PC-9 (cell line): ENCODE results near the gene AGMO. TPM values are rescaled to one million over a fixed set of nuclear protein-coding genes. Genes with fewer than 3 reads are reported as not detected.

ENCODE experiments used
- BruUV-seq: library from RNA; stranded (reverse); fragments of 400-500 nt; replicated peaks from 2 replicates; lab custom pipeline; 2021; lab: Mats Ljungman, UMichigan
- CTCF ChIA-PET: fragments of 300-600 bp; sonication (Branson Sonifier 250); formaldehyde crosslinking; loops from one replicate; lab custom pipeline; 2022; ENCODE audit warnings: antibody characterized with exemption; lab: Charles Lee
- POLR2A ChIA-PET: fragments of 300-600 bp; sonication (Branson Sonifier 250); formaldehyde crosslinking; loops from one replicate; lab custom pipeline; 2022; ENCODE audit warnings: antibody characterized with exemption; ENCODE audit not compliant: unreplicated experiment; lab: Charles Lee
- DNase-seq, 2 experiments: peaks; one replicate each; pipeline versions ENCODE4 v3.0.0 to v3.0.0-alpha.2; 2015 to 2022; ENCODE audit warnings: mixed read lengths in 1 of 2
- H2AFZ ChIP-seq: fragments of 200-600 bp; sonication (generic); 2 replicates; pipeline ENCODE4 v1.8.1; 2017; ENCODE audit warnings: antibody characterized with exemption
- H3F3A ChIP-seq: fragments of 200-600 bp; sonication (generic); 2 replicates; pipeline ENCODE4 v1.8.1; 2017; ENCODE audit warnings: antibody characterized with exemption, mild to moderate bottlenecking, low read depth; ENCODE audit not compliant: insufficient read depth
- H3K27ac ChIP-seq: fragments of 200-600 bp; sonication (generic); 2 replicates; pipeline ENCODE4 v1.6.1; 2016; ENCODE audit warnings: mixed run types
- H3K27me3 ChIP-seq: fragments of 200-600 bp; sonication (generic); 2 replicates; pipeline ENCODE4 v1.6.1; 2016; ENCODE audit warnings: low read depth, mixed run types; ENCODE audit not compliant: insufficient read depth
- H3K36me3 ChIP-seq: fragments of 200-600 bp; sonication (generic); 2 replicates; pipeline ENCODE4 v1.6.1; 2016; ENCODE audit warnings: low read depth, mixed run types
- H3K4me1 ChIP-seq: fragments of 200-600 bp; sonication (generic); replicated peaks from 2 replicates; pipeline ENCODE4 v1.6.1; 2016; ENCODE audit warnings: mixed run types; ENCODE audit not compliant: insufficient read depth
- H3K4me2 ChIP-seq: fragments of 200-600 bp; sonication (generic); 2 replicates; pipeline ENCODE4 v1.6.1; 2017; ENCODE audit warnings: mixed run types
- H3K4me3 ChIP-seq: fragments of 200-600 bp; sonication (generic); 2 replicates; pipeline ENCODE4 v1.6.1; 2016; ENCODE audit warnings: mixed run types
- H3K79me2 ChIP-seq: fragments of 200-600 bp; sonication (generic); 2 replicates; pipeline ENCODE4 v1.6.1; 2017; ENCODE audit warnings: low read depth, mixed run types
- H3K9me2 ChIP-seq: fragments of 200-600 bp; sonication (generic); 2 replicates; pipeline ENCODE4 v1.8.1; 2017; ENCODE audit warnings: mild to moderate bottlenecking; ENCODE audit not compliant: insufficient read depth
- H3K9me3 ChIP-seq: fragments of 200-600 bp; sonication (generic); 2 replicates; pipeline ENCODE4 v1.8.1; 2016; ENCODE audit warnings: low read depth; ENCODE audit not compliant: insufficient read depth
- H4K20me1 ChIP-seq: fragments of 200-600 bp; sonication (generic); 2 replicates; pipeline ENCODE4 v1.8.1; 2017; ENCODE audit not compliant: insufficient read depth
- EZH2 ChIP-seq: fragments of 200-600 bp; sonication (generic); IDR thresholded peaks from 2 replicates; pipeline ENCODE4 v1.8.0; 2017; ENCODE audit warnings: antibody characterized with exemption, low read depth
- intact Hi-C: fragments of 100-400 bp; cut with micrococcal nuclease; formaldehyde crosslinking; loops from one replicate; pipeline ENCODE4 v1.10.0; 2022; ENCODE audit not compliant: unreplicated experiment
- total RNA-seq: library from RNA; stranded (reverse); gene quantifications from 2 replicates; pipeline ENCODE4 v1.2.3, GENCODE V29; 2021
- TF ChIP-seq, protein P1 (sequence below): fragments of 200-600 bp; sonication (generic); conservative IDR thresholded peaks from 2 replicates; pipeline ENCODE4 v1.6.1; 2017; ENCODE audit warnings: mixed run types, antibody characterized with exemption, mild to moderate bottlenecking, moderate library complexity

Gene AGMO
- total RNA-seq, 1 experiment from 2014 or later: not detected

GRCh38 chr7:15402436-15403136, 159.2 kb downstream of the AGMO start:
- Histone ChIP-seq H4K20me1 (no peaks in the 10 kb centered on the region), H3K27me3 (no peaks in the 10 kb centered on the region), H3K4me2 (no peak overlapping the region), H3F3A (no peaks in the 10 kb centered on the region; the same call in 1 of the 2 replicates), H2AFZ (no peak overlapping the region), H3K9me3 (no peaks in the 10 kb centered on the region), H3K4me1 (no peaks in the 10 kb centered on the region), H3K36me3 (no peaks in the 10 kb centered on the region), H3K27ac (no peak overlapping the region), H3K79me2 (no peaks in the 10 kb centered on the region), H3K4me3 (no peak overlapping the region), H3K9me2 (peaks cover 7% of the 10 kb centered on the region)
- POLR2A ChIA-PET: no interaction called here
- CTCF ChIA-PET: no interaction called here
- no peak for TF ChIP-seq EZH2
- TF ChIP-seq, protein P1, sequence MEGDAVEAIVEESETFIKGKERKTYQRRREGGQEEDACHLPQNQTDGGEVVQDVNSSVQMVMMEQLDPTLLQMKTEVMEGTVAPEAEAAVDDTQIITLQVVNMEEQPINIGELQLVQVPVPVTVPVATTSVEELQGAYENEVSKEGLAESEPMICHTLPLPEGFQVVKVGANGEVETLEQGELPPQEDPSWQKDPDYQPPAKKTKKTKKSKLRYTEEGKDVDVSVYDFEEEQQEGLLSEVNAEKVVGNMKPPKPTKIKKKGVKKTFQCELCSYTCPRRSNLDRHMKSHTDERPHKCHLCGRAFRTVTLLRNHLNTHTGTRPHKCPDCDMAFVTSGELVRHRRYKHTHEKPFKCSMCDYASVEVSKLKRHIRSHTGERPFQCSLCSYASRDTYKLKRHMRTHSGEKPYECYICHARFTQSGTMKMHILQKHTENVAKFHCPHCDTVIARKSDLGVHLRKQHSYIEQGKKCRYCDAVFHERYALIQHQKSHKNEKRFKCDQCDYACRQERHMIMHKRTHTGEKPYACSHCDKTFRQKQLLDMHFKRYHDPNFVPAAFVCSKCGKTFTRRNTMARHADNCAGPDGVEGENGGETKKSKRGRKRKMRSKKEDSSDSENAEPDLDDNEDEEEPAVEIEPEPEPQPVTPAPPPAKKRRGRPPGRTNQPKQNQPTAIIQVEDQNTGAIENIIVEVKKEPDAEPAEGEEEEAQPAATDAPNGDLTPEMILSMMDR: no peak
- intact Hi-C loops: no loop called here
- no peak for DNase-seq
- no TSS peak for BruUV-seq

- Histone ChIP-seq H3K4me2 (no peak overlapping the region), H3K4me3 (no peak overlapping the region), H4K20me1 (no peaks in the 10 kb centered on the region), H3K9me2 (peaks cover 10% of the 10 kb centered on the region), H3K4me1 (no peaks in the 10 kb centered on the region), H3K9me3 (no peaks in the 10 kb centered on the region; the same call in 1 of the 2 replicates), H3K27ac (no peak overlapping the region), H3F3A (no peaks in the 10 kb centered on the region; the same call in 1 of the 2 replicates), H3K36me3 (no peaks in the 10 kb centered on the region), H2AFZ (0 out of 2 replicates have a peak overlapping the region, but pooled peaks have one; percentile 28), H3K79me2 (no peaks in the 10 kb centered on the region), H3K27me3 (no peaks in the 10 kb centered on the region)
- TF ChIP-seq EZH2: no peak
- TF ChIP-seq, protein P1: no peak
- BruUV-seq: no TSS peak
- POLR2A ChIA-PET: no interaction called here
- intact Hi-C loops: no loop called here
- no peak for DNase-seq
- CTCF ChIA-PET: no interaction called here
Measured at GRCh38 chr7:15400440-15400839, 161.4 kb downstream of the AGMO start.

DNA sequence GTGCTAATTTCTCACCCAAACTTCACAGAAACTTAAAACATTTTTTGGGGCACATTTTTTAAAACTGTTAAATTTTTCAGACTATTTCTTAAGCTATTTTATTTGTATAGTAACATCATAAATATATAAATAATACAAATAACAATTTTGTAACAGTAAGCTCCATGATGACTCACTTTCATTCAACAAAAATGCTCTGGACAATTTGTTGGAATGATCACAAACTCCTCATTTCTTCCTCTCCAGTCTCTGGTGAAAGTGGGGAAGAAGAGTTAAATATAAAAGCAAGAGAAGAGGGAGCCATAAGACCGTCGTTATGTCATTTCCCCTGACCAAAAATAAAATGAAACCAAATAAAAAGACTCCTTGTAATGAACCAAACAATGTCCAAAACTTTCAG, 162.4 kb downstream of the AGMO start:
- no peaks in the 10 kb centered on the region; the same call in 1 of the 2 replicates for H3K9me3 ChIP-seq
- H3F3A ChIP-seq: no peaks in the 10 kb centered on the region; the same call in 1 of the 2 replicates
- no peak for TF ChIP-seq EZH2
- TF ChIP-seq, protein P1: no peak
- H3K79me2 ChIP-seq: no peaks in the 10 kb centered on the region
- DNase-seq: no peak
- H3K4me3 ChIP-seq: no peak overlapping the region
- BruUV-seq: no TSS peak
- intact Hi-C loops: no loop called here
- no peak overlapping the region for H3K4me2 ChIP-seq
- H3K4me1 ChIP-seq: no peaks in the 10 kb centered on the region
- H3K9me2 ChIP-seq: peaks cover 13% of the 10 kb centered on the region
- H3K36me3 ChIP-seq: no peaks in the 10 kb centered on the region
- no peaks in the 10 kb centered on the region for H3K27me3 ChIP-seq
- ChIA-PET POLR2A (no interaction called here), CTCF (no interaction called here)
- H2AFZ ChIP-seq: peak overlapping the region; percentile 28; the same call in 1 of the 2 replicates
- H3K27ac ChIP-seq: no peak overlapping the region
- H4K20me1 ChIP-seq: no peaks in the 10 kb centered on the region
